HUES64 (cell line): ENCODE data around the gene OR10A6.

Source experiments
- H3K27ac ChIP-seq: 2 replicates; pipeline ENCODE4 v1.7.0; 2013; ENCODE audit warnings: low read depth, low read length, inconsistent platforms
- H3K27me3 ChIP-seq: 2 replicates; pipeline ENCODE4 v1.6.1; 2013; ENCODE audit warnings: mild to moderate bottlenecking, low read length; ENCODE audit not compliant: insufficient read depth
- H3K36me3 ChIP-seq: 2 replicates; pipeline ENCODE4 v1.6.1; 2013; ENCODE audit warnings: mild to moderate bottlenecking, low read length; ENCODE audit not compliant: insufficient read depth
- H3K4me1 ChIP-seq: 2 replicates; pipeline ENCODE4 v1.6.1; 2013; ENCODE audit warnings: mild to moderate bottlenecking, low read length, moderate library complexity; ENCODE audit not compliant: insufficient read depth
- H3K4me3 ChIP-seq: 2 replicates; pipeline ENCODE4 v1.5.1; 2013; ENCODE audit warnings: mild to moderate bottlenecking, low read length, moderate library complexity
- H3K9ac ChIP-seq: 2 replicates; pipeline ENCODE4 v1.6.1; 2013; ENCODE audit warnings: mild to moderate bottlenecking, low read depth, low read length
- H3K9me3 ChIP-seq: 2 replicates; pipeline ENCODE4 v1.6.1; 2013; ENCODE audit warnings: low read depth, low read length; ENCODE audit not compliant: insufficient read depth
- WGBS: fragments of 150-250, 120-280 bp; methylation state at CpG from one replicate; pipeline ENCODE4 v1.1.7; 2013; ENCODE audit warnings: missing lambda C conversion rate; 5-methylcytosine and 5-hydroxymethylcytosine counted together

The OR10A6 gene

GRCh38 chr11:7896009-7896785 is 34.9 kb downstream of the OR10A6 start:
- H3K9ac ChIP-seq = no peak overlapping the region
- no peaks in the 10 kb centered on the region; the same call in 1 of the 2 replicates for H3K27me3 ChIP-seq
- 0 out of 2 replicates have a peak, but pooled peaks cover 4% of the 10 kb centered on the region for H3K4me1 ChIP-seq
- peaks cover 4% of the 10 kb centered on the region; the same call in 1 of the 2 replicates for H3K9me3 ChIP-seq
- peaks cover 20% of the 10 kb centered on the region for H3K36me3 ChIP-seq
- no peak overlapping the region for H3K27ac ChIP-seq
- 89% methylated on average over 1 of the region's 1 CpG for WGBS
- no peak overlapping the region for H3K4me3 ChIP-seq

GRCh38 chr11:7894251-7894650 is 36.8 kb downstream of the OR10A6 start:
- Histone ChIP-seq H3K4me1 (0 out of 2 replicates have a peak, but pooled peaks cover 4% of the 10 kb centered on the region), H3K27ac (no peak overlapping the region), H3K4me3 (no peak overlapping the region), H3K9ac (no peak overlapping the region), H3K27me3 (no peaks in the 10 kb centered on the region; the same call in 1 of the 2 replicates), H3K9me3 (peaks cover 4% of the 10 kb centered on the region; the same call in 1 of the 2 replicates), H3K36me3 (peaks cover 4% of the 10 kb centered on the region; the same call in 1 of the 2 replicates)
- 78% methylated on average over 2 of the region's 3 CpGs for WGBS

DNA sequence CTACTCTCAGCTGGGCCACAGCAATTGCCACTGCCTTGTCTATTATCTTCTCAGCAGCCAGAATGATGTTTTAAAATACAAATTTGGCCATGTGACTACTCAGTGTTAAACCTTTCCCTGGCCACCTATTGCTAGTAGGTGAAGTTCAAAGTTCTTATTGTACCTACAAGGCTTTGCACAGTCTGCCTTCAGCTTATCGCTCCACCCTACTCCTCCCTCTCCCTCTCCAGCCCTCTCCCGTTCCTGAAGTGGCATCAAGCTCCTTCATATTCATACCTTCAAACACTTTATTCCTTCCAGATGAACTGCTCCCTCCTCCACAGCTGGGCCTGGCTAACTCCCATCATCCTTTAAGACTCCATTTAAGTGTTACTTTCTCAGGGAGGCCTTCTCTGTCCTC is 37.3 kb downstream of the OR10A6 start:
- H3K4me1 ChIP-seq = 0 out of 2 replicates have a peak, but pooled peaks cover 4% of the 10 kb centered on the region
- no peak overlapping the region for H3K27ac ChIP-seq
- no peaks in the 10 kb centered on the region for H3K9me3 ChIP-seq
- no peak overlapping the region for H3K9ac ChIP-seq
- H3K4me3 ChIP-seq = no peak overlapping the region
- H3K27me3 ChIP-seq = no peaks in the 10 kb centered on the region; the same call in 1 of the 2 replicates
- WGBS = 82% methylated on average over 2 of the region's 2 CpGs
- H3K36me3 ChIP-seq = peaks cover 2% of the 10 kb centered on the region; the same call in 1 of the 2 replicates

DNA sequence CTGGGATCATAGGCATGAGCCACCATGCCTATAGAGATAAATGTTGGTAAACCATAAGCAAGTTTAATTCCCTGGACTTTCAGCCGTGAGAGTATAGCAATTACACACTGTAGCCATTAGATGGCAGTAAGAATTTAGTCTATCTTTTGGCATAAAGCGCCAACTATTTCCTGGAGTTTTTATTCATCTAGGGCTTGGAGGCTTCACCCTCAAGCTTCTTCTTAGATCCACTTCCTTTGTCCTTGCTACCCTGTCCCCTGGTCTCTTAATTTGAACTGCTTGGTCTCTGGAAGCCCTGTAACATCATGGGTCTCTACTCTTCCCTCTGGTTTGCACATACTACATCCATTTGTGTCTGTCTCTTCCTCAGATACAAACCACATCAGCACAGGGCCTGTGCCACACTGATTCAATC is 38.2 kb downstream of the OR10A6 start:
- Histone ChIP-seq H3K27me3 (no peaks in the 10 kb centered on the region; the same call in 1 of the 2 replicates), H3K9me3 (no peaks in the 10 kb centered on the region), H3K9ac (no peak overlapping the region), H3K4me3 (no peak overlapping the region), H3K36me3 (no peaks in the 10 kb centered on the region), H3K4me1 (0 out of 2 replicates have a peak, but pooled peaks cover 4% of the 10 kb centered on the region), H3K27ac (no peak overlapping the region)
- 29% methylated on average over 2 of the region's 2 CpGs for WGBS

- Histone ChIP-seq H3K36me3 (no peaks in the 10 kb centered on the region), H3K4me3 (no peak overlapping the region), H3K9me3 (no peaks in the 10 kb centered on the region), H3K4me1 (0 out of 2 replicates have a peak, but pooled peaks cover 4% of the 10 kb centered on the region), H3K27me3 (no peaks in the 10 kb centered on the region; the same call in 1 of the 2 replicates), H3K9ac (no peak overlapping the region), H3K27ac (no peak overlapping the region)
- 84% methylated on average over 6 of the region's 6 CpGs for WGBS
These were observed 38.9 kb downstream of the OR10A6 start for GRCh38 chr11:7892059-7892699.

DNA sequence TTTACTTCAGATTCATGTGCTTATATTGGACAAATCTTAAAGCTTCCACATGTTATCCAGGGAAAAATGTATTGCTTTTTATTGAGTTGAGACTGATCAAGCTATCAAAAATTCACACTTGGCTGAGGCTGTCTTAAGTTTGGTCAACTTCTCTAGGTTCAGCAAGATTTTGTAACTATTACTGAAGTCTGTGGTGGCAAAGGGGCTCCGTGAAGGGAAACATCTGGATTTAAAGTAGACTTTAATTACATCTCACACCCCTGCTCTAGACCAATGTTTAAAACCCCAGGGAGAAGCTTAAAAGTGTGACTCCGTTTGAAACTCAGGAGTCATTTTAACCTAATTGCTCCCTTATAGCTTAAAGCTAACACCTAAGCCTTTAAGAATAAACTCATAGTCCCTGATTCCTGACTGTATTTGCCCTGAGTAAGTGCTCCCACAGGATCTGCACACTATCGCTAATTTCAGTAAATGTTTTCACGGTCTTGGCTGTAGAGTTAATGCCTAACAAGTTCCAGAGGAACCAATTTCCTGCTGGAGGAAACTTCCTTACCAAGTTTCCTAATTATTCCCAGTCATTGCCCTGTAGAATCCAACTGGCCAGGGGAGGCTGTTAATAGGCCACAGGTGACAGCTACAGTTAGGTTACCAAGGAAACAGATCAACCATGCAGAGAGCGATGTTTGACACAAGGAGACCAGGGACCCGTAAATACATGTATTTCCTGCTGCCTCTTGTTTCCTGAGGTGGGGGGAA is 40.5 kb downstream of the OR10A6 start:
- Histone ChIP-seq H3K4me3 (no peak overlapping the region), H3K9me3 (no peaks in the 10 kb centered on the region), H3K27ac (no peak overlapping the region), H3K9ac (no peak overlapping the region), H3K4me1 (0 out of 2 replicates have a peak, but pooled peaks cover 4% of the 10 kb centered on the region), H3K36me3 (no peaks in the 10 kb centered on the region), H3K27me3 (no peaks in the 10 kb centered on the region; the same call in 1 of the 2 replicates)
- 83% methylated on average over 6 of the region's 6 CpGs for WGBS

GRCh38 chr11:7889985-7890384 is 41.1 kb downstream of the OR10A6 start:
- Histone ChIP-seq H3K27ac (no peak overlapping the region), H3K9ac (no peak overlapping the region), H3K36me3 (no peaks in the 10 kb centered on the region), H3K27me3 (no peaks in the 10 kb centered on the region; the same call in 1 of the 2 replicates), H3K9me3 (no peaks in the 10 kb centered on the region), H3K4me1 (0 out of 2 replicates have a peak, but pooled peaks cover 4% of the 10 kb centered on the region), H3K4me3 (no peak overlapping the region)
- WGBS = 82% methylated on average over 4 of the region's 5 CpGs

DNA sequence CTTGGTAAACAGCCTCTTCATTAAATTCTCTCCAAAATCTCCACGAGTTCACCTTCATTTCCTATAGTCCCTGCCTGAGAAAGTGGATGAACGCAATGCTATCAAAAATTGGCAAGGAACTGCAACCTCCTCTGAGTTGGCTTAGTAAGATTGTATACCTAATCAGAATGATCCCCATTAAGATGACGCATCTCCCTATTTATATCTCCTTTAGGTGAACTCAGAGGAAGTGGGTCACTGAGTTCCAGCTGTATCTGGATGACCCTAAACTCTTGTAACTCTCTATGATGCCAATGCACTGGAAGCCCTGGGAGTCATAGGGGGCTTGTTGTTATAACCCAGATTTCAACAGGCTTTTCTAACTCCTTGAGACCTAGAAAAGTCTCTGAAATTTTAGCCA is 48.2 kb downstream of the OR10A6 start:
- H3K4me3 ChIP-seq = no peak overlapping the region
- H3K9me3 ChIP-seq = no peaks in the 10 kb centered on the region
- WGBS = 78% methylated on average over 3 of the region's 3 CpGs
- H3K9ac ChIP-seq = no peak overlapping the region
- no peaks in the 10 kb centered on the region for H3K27me3 ChIP-seq
- H3K4me1 ChIP-seq = 0 out of 2 replicates have a peak, but pooled peaks cover 2% of the 10 kb centered on the region
- no peak overlapping the region for H3K27ac ChIP-seq
- no peaks in the 10 kb centered on the region for H3K36me3 ChIP-seq
